Stimulated activated CD4-positive, alpha-beta T cell treated with anti-CD3 and anti-CD28 coated beads, Interleukin-4, amount 100 ng/mL, for 4 hours (primary cell): ENCODE data around the gene DICER1.
"Not testable (repeated sequence)": the region's sequence is repeated elsewhere in the genome, so short reads cannot be mapped to it uniquely, and the experiment has no call there.

Experiments
- DNase-seq, 2 experiments: peaks; one replicate each; pipeline ENCODE4 v3.0.0-alpha.2; 2020

The DICER1 gene

GRCh38 chr14:95157327-95158189 is at the start of gene DICER1:
Gene DICER1 (minus strand): TSS chr14:95157529. CDS start chr14:95133458, 24,071 bp downstream.
- peak; percentile 90 to 97 for DNase-seq

GRCh38 chr14:95206534-95206933 is 49.2 kb upstream of the DICER1 start:
- no peak for DNase-seq

- no peak for DNase-seq
Observed at GRCh38 chr14:95204705-95205104, 47.4 kb upstream of the DICER1 start.

- not testable (repeated sequence) for DNase-seq
Observed at GRCh38 chr14:95201745-95202144, 44.4 kb upstream of the DICER1 start.

GRCh38 chr14:95200404-95200803 is 43.1 kb upstream of the DICER1 start:
- DNase-seq = no peak

- DNase-seq = no peak
Observed at GRCh38 chr14:95199298-95199983, 42.1 kb upstream of the DICER1 start.

- DNase-seq = no peak
Observed at GRCh38 chr14:95198320-95198719, 41.0 kb upstream of the DICER1 start.

GRCh38 chr14:95197551-95197950 is 40.2 kb upstream of the DICER1 start:
- no peak for DNase-seq

- DNase-seq = no peak
Observed at GRCh38 chr14:95196826-95197545, 39.7 kb upstream of the DICER1 start.

GRCh38 chr14:95196268-95196667 is 38.9 kb upstream of the DICER1 start:
- DNase-seq = no peak

GRCh38 chr14:95195031-95195430 is 37.7 kb upstream of the DICER1 start:
- DNase-seq = no peak

GRCh38 chr14:95193081-95193480 is 35.8 kb upstream of the DICER1 start:
- no peak for DNase-seq

GRCh38 chr14:95192311-95192710 is 35.0 kb upstream of the DICER1 start:
- no peak for DNase-seq

- no peak for DNase-seq
Observed at GRCh38 chr14:95191445-95192199, 34.3 kb upstream of the DICER1 start.

- no peak for DNase-seq
Observed at GRCh38 chr14:95190857-95191256, 33.5 kb upstream of the DICER1 start.

- no peak for DNase-seq
Observed at GRCh38 chr14:95190346-95190840, 33.1 kb upstream of the DICER1 start.

- no peak for DNase-seq
Observed at GRCh38 chr14:95189367-95190132, 32.2 kb upstream of the DICER1 start.

GRCh38 chr14:95188380-95188779 is 31.1 kb upstream of the DICER1 start:
- DNase-seq = no peak

- no peak for DNase-seq
Observed at GRCh38 chr14:95185767-95186392, 28.6 kb upstream of the DICER1 start.

- no peak for DNase-seq
Observed at GRCh38 chr14:95185033-95185766, 27.9 kb upstream of the DICER1 start.

GRCh38 chr14:95184413-95184790 is 27.1 kb upstream of the DICER1 start:
- no peak for DNase-seq
